HG03354 (cell line): ENCODE measurements around the gene KLK6.

Source experiments
- ATAC-seq: cut with Tn5 transposase; IDR thresholded peaks from one replicate; pipeline ENCODE4 v1.9.1; 2021; ENCODE audit warnings: mild to moderate bottlenecking; ENCODE audit not compliant: unreplicated experiment, poor library complexity, severe bottlenecking

KLK6 gene

DNA sequence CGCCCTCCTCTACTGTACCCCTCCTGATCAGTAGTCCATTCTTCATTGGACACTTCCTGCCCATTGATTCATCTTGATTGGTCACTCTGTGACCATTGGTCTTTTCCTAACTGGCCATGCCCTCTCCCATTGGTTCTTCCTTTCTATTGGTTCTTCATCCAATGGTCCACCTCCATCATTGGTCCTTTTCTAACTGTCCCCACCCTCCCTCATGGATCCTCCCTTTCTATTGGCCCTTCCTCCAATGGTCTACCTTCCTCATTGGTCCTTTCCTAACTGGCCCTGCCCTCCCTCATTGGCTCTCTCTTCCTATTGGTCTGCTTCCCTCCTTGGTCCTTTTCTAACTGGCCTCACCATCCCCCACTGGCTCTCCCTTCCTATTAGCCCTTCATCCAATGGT, 7.1 kb downstream of the KLK6 start:
- ATAC-seq, result no peak

DNA sequence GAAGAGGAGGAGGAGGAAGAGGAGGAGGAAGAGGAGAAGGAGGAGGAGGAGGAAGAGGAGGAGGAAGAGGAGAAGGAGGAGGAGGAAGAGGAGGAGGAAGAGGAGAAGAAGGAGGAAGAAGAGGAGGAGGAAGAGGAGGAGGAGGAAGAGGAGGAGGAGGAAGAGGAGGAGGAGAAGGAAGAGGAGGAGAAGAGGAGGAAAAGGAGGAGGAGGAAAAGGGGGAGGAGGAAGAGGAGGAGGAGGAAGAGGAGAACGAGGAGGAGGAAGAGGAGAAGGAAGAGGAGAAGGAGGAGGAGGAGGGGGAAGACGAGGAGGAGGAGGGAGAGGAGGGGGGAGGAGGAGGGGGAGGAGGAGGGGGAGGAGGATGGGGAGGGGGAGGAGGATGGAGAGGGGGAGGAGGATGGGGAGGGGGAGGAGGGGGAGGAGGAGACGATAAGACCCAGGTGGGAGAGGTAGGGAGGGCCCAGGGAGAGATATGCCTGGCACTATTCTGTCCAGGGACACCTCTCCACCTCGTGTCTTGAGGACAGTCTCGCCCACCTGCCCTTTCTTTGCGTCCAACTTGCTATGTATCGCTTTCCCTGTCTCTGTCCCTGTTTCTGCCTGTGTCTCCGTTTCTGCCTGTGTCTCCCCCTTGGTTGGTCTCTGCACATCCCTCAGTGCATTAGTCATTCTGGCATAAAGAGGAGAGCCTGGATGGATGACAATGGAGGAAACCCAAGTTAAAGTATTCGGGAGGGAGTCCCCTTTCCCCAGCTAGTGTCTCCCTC, 9.5 kb downstream of the KLK6 start:
- no peak for ATAC-seq

DNA sequence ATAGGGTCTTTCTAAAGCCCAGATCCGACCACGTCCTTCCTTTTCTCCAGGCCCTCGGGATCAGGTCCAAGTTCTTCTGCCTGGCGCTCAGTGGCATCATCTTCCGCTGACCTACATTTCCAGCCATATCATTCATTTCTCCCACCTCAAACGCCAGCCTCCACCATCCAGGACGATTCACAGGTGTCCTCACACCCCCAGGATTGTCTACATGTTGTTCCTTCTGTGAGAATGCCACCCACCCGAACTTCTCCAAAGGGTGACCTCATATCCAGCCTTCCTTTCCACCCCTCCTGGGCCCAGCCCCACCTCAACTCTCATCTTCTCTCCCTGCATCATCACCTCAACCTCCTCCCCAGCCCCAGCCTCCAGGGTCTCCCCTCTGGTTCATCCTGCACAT, 11.8 kb downstream of the KLK6 start:
- ATAC-seq, result no peak

DNA sequence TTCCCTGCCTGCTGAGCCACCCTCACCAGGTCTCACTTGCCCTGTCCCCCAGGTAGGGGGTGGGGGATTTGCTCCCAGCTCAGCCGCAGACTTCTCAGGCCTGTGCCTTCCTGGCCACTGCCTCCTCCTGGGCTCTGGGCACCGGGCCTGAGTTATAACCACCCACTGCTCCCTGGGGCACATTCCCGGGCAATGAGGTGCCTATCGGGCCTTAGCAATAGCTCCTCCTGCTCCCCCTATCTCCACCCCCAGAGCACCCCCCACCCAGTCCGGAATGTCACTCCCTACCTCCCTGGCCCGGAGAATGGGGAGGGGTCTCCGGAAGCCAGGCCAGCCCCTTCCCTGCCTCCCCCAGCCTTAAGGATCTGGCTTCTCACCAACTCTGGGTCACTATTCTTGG, 16.5 kb downstream of the KLK6 start, which contains the start of gene KLK5:
Gene KLK5 (minus strand): TSS at position 129 of the 400 bp plus-strand sequence. CDS start 381 bp downstream, outside the sequence.
- no peak for ATAC-seq

DNA sequence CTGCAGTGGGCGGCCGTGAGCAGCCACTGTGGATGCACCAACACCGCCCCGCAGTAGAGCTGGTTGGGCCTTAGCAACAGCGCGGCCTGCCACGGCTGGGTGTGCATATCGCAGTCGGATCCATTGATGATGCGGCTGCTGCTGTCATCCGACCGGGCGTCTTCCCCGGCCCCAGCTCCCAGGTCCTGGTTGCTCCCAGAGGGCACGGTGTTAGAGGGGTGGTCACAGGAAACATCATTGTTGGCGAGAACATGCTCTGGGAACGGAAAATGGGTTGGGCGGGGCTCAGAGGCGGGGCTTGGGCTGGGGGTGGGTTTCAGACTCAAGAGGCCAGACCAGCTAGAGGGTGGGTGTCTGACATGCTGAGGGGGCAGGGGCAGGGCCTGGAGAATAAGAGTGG, 19.5 kb downstream of the KLK6 start:
- ATAC-seq, result no peak

DNA sequence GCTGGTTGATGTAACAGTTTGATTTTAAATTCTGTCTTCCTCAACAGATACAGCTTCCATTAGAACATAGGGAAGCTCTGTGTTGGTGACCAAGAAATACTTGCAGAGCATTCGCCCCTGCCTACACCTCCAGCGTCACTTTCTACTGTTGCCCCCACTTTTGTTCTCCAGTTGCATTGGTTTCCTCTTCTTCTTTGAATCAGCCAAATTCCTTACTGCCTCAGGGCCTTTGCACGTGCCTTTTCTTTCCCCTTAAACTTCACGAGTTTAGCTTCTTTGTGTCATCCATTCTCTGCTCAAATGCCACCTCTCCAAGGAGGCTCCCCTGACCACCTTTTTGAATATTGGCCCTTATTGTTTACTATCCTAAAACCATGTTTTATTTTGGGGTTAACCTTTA, 22.3 kb downstream of the KLK6 start:
- ATAC-seq, result no peak

DNA sequence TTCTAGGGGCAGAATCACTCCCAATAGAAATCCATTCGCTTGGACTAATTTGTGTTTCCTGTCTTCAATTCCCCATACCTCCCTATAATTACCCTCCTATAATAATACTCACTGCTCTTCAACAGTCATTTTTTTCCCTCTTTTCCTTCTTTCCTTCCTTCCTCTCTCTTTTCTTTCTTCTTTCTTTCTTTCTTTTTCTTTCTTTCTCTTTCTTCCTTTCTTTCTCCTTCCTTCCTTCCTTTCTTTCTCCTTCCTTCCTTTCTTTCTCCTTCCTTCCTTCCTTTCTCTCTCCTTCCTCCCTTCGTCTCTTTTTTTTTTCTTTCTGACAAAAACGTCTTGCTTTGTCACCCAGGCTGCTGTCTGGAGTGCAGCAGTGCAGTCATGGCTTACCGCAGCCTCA, 24.6 kb downstream of the KLK6 start:
- no peak for ATAC-seq

DNA sequence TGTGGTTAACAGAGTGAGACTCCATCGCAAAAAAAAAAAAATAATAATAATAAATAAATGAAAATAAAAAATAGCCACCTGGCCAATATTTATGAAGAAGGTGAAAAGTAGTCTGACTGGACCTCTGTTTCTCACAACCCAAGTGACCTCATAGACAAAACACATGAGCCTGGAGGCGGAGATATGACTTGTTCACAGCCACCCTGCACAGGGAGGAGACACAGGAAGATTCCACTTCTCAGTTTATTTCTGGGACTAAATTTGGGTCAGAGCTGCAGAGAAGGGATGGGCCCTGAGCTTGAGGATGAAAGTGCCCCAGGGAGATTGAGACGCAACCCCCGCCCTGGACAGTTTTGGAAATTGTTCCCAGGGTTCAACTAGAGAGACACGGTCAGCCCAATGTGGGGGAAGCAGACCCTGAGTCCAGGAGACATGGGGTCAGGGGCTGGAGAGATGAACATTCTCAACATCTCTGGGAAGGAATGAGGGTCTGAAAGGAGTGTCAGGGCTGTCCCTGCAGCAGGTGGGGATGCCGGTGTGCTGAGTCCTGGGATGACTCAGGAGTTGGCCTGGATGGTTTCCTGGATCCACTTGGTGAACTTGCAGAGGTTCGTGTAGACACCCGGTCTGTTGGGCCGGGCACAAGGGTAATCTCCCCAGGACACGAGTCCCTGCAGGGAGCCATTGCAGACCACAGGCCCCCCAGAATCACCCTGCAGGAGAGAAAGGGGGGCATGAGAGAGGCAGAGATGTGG, 26.1 kb downstream of the KLK6 start:
- ATAC-seq, result no peak

DNA sequence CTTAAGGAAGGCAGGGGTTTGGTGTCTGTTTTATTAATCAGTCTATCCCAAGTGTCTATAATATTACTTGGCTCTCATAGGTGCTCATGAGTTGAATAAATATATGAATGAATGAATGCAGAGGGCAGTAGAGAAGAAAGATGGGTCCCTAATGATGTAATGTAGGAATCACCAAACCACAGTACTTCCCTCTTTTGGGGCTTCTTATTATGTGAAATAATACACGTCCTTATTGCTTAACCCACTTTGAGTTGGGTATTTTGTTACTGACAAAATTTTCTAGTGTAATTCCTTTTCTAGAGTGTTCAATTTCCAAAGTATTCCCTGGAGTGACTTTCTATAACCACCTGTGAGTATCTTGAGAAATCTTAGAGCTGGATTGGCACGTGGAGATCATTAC, 29.8 kb downstream of the KLK6 start:
- ATAC-seq, result no peak

DNA sequence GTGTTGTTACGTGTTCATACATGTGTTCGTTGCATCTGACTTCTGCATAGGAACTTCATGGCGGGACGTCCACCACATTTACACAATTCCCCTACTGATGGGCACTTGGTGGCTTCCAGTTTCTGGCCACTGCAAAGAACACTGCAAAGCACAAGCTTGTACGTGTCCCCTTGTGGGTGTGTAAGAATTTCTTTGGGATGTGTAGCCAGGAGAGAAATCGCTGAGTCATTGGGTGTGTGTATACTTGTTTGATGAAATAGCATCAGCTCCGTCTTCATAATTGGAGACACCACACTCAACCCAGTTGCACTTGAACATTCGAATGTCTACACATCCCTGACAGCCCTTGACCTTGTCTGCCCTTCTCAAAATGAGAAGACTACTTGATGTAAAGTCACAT, 35.8 kb downstream of the KLK6 start:
- no peak for ATAC-seq

DNA sequence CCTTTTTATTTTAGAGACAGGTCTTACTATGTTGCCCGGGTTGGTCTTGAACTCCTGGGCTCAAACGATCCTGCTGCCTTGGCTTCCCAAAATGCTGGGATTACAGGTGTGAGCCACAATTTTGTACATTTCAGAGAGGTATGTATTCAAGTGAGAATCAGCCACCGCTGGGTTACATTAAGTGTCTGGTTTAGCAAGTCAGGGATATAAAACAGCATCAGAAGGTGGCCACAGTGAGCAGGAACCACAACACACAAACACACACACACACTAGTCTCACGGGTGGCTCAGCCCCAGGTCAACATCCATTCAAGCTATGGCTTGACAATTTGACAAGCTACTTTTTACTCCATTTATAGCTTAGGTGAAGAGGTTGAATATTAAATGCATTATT, 36.7 kb downstream of the KLK6 start:
- ATAC-seq, result no peak

DNA sequence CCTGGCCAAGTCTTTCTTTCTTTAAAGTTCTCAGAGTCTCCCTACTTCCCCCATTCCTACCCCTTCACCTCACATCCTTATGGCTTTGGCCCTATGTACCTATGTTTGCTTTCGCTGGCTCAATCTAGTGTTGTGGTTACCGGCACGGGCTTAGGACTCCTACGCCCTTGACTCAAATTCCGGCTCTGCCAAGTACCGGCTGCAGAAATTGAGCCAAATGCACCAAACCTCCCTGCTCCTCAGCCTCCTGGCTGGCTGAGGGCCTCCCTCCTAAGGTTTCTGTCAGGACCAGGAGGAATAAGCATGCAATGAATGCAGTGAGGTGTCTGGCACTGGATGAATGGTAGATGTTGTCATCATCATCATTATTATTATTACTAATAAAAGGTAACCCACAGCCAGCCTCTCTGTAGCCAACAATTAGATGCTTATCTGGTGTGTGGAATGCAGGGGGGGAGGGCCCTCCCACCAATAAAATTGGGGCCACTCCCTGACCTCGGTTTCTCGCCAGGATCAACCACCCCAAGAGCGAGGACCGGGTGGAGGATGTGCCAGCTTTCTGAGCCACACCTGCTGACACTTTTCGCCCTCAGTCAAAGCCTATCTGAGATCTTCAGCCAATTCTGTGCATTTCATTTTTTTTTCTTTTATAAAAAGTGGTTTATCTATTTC, 37.2 kb downstream of the KLK6 start:
- no peak for ATAC-seq

DNA sequence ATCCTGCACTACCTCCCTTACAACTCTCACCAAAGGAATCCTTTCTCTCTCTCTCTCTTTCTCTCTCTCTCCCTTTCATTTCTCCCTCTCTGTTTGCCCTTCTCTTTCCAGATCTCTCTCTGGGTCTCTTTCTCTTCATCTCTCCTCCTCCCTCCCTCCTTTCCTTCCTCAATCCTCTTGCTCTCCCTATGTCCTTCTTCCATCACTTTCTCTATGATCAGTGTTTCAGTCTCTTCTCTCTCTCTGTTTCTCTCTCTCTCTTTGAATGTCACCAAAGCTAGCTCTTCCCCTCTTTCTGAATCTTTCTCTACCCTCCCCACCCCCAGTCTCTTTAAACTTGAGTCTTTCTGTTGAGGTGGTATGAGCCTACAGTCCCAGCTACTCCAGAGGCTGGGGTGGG, 38.4 kb downstream of the KLK6 start:
- ATAC-seq, result no peak

DNA sequence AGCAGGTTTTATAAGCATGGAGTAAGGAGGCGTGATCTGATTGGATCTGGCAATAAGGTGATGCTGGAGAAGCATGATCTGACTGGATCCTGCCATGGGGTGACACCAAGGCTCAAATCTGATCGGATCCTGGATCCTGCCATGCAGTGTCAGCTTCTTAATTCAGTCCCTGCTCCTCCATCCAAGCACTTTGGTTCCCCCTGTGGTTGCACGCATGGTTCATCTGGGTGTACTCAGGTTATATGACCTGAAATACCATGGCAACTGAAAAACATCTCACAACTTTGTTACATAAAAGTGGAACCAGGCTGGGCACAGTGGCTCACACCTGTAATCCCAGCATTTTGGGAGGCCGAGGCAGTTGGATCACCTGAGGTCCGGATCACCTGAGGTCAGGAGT, 40.6 kb downstream of the KLK6 start:
- no peak for ATAC-seq

DNA sequence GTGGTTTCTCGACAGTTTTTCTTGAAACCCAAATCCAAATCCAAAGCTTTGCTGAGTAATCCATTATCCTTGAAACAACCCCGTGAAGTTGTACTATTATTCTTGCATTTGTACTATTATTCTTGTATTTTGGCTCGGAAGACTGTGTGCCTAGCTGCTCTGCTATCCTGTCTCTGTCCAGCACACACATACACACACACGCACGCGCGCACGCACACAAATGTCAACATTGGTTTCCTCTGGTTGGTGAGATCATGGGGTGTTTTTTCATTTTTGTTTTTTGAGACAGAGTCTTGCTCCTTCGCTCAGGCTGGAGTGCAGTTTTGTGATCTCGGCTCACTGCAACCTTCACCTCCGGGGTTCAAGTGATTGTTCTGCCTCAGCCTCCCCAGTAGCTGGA, 43.2 kb downstream of the KLK6 start:
- no peak for ATAC-seq

DNA sequence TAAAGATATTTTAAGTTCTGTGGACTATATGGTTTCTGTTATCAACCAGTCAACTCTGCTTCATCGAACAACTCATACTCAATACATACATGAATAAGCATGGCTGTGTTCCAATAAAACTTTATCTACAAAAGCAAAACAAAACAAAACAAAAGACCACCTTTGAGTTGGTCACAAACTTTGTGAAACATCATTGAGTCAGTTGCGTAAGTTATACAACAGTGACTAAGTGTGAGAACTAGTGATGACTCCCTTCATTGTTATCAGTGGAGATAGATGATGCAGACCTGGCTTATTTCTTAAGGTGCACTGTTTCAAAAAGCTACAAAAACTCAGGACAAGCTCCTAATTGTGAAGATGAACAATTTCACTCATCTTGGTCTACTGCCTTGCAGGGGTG, 43.7 kb downstream of the KLK6 start:
- no peak for ATAC-seq

DNA sequence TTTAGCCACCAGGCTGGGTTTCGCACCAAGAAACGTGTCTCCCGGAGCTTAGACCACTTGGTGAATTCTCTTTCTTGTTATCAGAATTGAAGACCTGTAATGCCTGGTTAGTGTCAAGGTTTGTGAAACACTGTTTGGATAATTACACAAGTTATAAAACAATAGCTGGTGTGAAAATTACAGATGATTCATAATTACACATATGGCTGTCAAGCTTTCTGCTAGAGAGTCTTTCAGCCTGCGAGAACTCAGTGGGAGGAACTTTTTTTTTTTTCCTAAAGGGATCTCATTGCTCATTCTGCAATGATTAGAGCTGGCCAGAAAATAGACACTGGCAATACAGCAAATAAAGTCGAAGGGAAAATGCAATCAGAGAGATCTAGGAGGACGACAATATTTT, 44.8 kb downstream of the KLK6 start:
- no peak for ATAC-seq

DNA sequence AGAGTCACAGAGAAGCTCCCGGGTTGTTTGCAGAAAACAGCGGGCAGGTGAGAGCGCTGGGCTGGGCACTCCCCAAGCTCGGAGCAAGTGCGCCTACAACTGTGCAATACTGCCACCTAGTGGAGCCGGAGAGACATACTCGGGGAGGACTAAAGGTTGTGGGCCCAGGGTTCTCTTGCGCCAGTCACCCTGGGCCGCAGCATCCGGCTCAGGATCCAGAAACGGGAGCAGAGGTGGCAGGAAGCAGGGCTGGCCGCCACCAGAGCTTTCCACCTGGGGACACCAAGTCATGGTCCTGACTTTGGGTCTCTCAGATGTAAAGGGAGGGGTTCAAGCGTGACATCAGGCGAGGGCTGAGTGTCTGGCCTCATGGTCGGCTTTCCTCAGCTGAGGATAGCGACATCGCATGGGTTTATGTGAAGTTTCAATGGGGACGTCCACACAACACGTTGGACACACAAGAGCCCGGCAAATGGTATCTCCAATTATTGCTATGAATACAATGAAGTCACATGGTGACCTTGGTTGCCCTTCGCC, 47.0 kb downstream of the KLK6 start:
- ATAC-seq, result peak; percentile 71

DNA sequence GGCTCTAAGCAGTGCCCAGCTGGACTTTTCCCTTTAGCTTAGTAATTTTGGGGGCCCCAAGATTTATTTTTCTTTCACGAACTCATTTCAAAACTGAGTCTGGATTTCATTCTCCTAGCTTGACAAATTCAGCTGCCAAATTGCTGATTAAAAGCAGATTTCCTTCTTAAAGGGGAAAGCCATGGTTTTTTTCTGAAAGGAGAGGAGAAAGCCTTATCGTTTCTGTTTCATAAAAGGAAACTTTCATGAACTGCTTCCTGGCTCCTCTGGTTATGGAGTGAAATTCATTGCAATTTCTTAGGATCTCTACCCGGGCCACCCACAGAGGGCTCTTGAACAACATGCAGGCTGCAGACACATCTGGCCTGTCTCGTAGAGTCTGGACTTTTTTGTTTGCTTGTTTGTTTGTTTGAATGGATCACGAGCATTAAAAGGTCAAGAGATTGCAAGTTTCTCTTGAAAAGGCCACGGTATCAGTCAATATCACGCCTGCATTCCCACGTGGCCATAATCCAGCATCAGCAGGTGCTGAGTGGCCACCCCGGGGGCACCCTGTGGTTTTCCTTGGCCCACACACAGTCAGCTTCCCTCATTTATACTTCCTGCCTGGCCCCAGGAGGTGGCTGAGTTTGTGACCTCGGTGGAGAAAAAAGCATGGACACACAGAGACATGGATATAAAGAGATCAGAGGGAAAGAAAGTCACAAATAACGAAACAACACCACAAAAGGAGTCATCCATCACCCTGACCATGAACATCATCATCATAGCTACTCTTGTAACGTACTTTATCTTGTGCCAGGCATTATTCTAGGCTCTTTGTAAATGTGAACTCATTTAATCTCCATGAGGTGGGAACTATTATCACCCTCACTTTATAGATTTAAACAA, 47.7 kb downstream of the KLK6 start:
- ATAC-seq, result no peak

DNA sequence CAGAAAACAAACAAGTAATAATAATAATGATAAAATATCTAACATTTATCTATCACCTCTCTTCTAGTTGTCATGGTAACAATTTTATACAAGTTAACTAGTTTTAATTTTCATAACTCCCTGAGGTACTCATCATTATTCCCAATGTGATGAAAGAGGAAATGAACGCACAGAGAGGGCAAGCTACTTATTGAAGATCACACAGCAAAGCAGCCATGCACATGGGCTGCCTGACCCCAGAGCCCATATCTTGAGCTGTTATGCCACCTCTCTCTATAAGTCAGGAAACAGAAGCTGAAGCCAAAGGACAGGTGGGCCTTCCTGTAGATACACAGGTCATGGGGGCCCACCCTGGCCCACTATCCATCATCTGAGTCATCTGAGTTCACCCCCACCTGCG, 53.3 kb downstream of the KLK6 start:
- ATAC-seq, result no peak
